Pancreas (tissue), 10 donors: ENCODE data around the gene SEL1L. TPM values are rescaled to one million over a fixed set of nuclear protein-coding genes. Genes with fewer than 3 reads are reported as not detected.
A peak's percentile ranks its signal among the peaks of the same experiment; 100 is the strongest.

Experiments
- ATAC-seq, 4 donors: fragments of 200-7000 bp; cut with Tn5 transposase; one replicate each; pipeline versions ENCODE4 v1.8.0 to v1.9.1; 2020; ENCODE audit warnings: mild to moderate bottlenecking in 4 of 4, moderate library complexity in 4 of 4
- DNase-seq, 6 donors: peaks; one replicate each; pipeline ENCODE4 v3.0.0-alpha.2; 2020
- FAIRE-seq: peaks from 2 replicates; lab custom pipeline; 2012; peaks lifted over from hg19 to GRCh38; lab: Jason Lieb, UNC
- H3K27ac ChIP-seq, 4 donors: fragments of 200-600 bp; sonication (generic); 1 replicate in 3 of 4; 2 replicates in 1 of 4; pipeline versions ENCODE4 v1.5.0 to v1.8.0; 2020
- H3K27me3 ChIP-seq, 4 donors: fragments of 200-600 bp; one replicate each; pipeline ENCODE4 v1.8.0; 2021
- H3K36me3 ChIP-seq, 3 donors: fragments of 200-600 bp; sonication (generic) in 1 of 3; one replicate each; pipeline versions ENCODE4 v1.5.0 to v1.8.0; 2020 to 2021
- H3K4me1 ChIP-seq, 3 donors: fragments of 200-600 bp; one replicate each; pipeline ENCODE4 v1.8.0; 2021
- H3K4me3 ChIP-seq, 4 donors: fragments of 200-600 bp; sonication (generic) in 2 of 4; one replicate each; pipeline versions ENCODE4 v1.5.0 to v1.8.0; 2020 to 2021
- H3K9me3 ChIP-seq, 4 donors: fragments of 200-600 bp; one replicate each; pipeline ENCODE4 v1.8.0; 2021
- WGBS, 2 donors: extraction: QIAGEN DNeasy Blood & Tissue Kit; methylation state at CpG; one replicate each; pipeline ENCODE4 v1.1.7; 2013; 5-methylcytosine and 5-hydroxymethylcytosine counted together
- intact Hi-C, 3 donors: fragments of 100-400 bp; cut with DNase I; formaldehyde crosslinking; loops; one replicate each; pipeline versions ENCODE4 v1.11.1 to v1.14.2; 2022
- polyA plus RNA-seq, 2 donors: library from polyadenylated mRNA; stranded (reverse); fragments of 200-250 nt; gene quantifications; one replicate each; pipeline ENCODE4 v1.2.3, GENCODE V29; 2013
- total RNA-seq, 6 donors: library from RNA; stranded (reverse); fragmentation: NEBNext Ultra II Directional in 4 of 6; extraction: Animal tissue kit (Norgen Biotek cat#: 25700) in 4 of 6; gene quantifications; one replicate each; pipeline versions ENCODE4 v1.2.1 to v1.2.4, GENCODE V29; 2021 to 2023
- TF ChIP-seq, protein P1 (sequence below), 4 donors: fragments of 200-600 bp; sonication (generic) in 3 of 4; IDR thresholded peaks; one replicate each; pipeline versions ENCODE4 v1.5.0 to v1.8.0; 2021; ENCODE audit warnings: antibody characterized with exemption in 4 of 4
- donor health status: healthy with polysubstance abuse.
- donor health status: DM: no; HTN: no; CAD: no; lungs with moderate emphysema.
- donor health status: DM: no; HTN: no; CAD: no.
- donor health status: control.
- donor health status: control.
- donor health status: Bipolar disorder and iron deficiency.
- donor health status: DM: yes; HTN: yes; CAD: no.
- donor health status: DM: no; HTN: no; CAD: no.
- donor health status: DM: no; HTN: no; CAD: no.
- donor health status: DM: yes; HTN: yes; CAD: no.

Gene SEL1L
- total and polyA plus RNA-seq, 8 donors: 54.5 to 763 (median 423) TPM

DNA sequence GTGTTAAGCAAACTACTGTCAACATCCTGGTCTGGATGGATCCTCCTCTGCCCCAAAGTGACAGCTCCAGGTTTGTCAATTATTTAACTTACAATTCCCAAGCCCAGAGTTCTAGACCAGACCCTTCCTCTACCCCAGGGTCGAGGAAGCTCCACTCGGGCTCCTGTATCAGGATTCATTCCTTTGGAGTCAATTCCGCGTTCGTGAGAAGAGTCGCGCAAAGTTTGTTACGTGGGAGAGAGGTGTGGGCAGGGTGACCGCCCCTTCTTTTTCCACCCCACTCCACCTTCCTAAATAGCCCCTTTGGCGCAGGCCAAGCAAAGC is 479 bp downstream of the SEL1L start:
- ATAC-seq (no peak), DNase-seq (no peak), FAIRE-seq (no peak)
- no peaks in the 10 kb centered on the region for H3K9me3 ChIP-seq
- H3K4me1 ChIP-seq: peaks cover 12 to 42% (median 39%) of the 10 kb centered on the region in 3 donors
- 0% methylated on average over 10 of the region's 10 CpGs for WGBS, 2 donors
- H3K4me3 ChIP-seq: peak overlapping the region; percentile 85 to 95 (median 88)
- H3K27ac ChIP-seq: peak overlapping the region; percentile 64 to 79 (median 70)
- H3K27me3 ChIP-seq: no peaks in the 10 kb centered on the region
- intact Hi-C loops: no loop called here
- H3K36me3 ChIP-seq: no peaks in the 10 kb centered on the region
- TF ChIP-seq, protein P1, sequence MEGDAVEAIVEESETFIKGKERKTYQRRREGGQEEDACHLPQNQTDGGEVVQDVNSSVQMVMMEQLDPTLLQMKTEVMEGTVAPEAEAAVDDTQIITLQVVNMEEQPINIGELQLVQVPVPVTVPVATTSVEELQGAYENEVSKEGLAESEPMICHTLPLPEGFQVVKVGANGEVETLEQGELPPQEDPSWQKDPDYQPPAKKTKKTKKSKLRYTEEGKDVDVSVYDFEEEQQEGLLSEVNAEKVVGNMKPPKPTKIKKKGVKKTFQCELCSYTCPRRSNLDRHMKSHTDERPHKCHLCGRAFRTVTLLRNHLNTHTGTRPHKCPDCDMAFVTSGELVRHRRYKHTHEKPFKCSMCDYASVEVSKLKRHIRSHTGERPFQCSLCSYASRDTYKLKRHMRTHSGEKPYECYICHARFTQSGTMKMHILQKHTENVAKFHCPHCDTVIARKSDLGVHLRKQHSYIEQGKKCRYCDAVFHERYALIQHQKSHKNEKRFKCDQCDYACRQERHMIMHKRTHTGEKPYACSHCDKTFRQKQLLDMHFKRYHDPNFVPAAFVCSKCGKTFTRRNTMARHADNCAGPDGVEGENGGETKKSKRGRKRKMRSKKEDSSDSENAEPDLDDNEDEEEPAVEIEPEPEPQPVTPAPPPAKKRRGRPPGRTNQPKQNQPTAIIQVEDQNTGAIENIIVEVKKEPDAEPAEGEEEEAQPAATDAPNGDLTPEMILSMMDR (IDR thresholded peaks at IDR 0.05): no peak

DNA sequence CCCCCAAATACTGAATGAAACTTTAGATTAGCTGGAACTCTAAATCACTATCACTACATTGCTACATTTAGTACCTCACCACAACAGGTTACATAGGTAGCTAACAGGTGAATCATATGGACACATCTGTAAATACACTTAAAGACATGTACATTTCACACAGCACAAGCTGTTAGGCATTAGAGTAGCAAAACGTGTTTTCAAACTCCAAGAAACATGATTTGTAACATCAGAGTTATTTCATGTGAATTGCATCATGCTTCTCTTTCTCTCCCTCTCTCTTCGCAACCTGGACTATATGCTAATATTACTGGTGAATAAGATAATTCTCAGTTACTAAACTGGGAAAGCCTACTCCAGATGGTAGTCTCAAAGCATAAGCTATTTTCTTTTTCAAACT is 4.3 kb downstream of the SEL1L start:
- TF ChIP-seq, protein P1 (IDR thresholded peaks at IDR 0.05): no peak
- 22 to 33% methylated on average over 2 of the region's 2 CpGs for WGBS, 2 donors
- Histone ChIP-seq H3K4me3 (peak overlapping the region; percentile 1 to 95 (median 87)), H3K9me3 (no peaks in the 10 kb centered on the region), H3K36me3 (peaks cover 0 to 25% (median 16%) of the 10 kb centered on the region in 3 donors), H3K4me1 (peaks cover 6 to 16% (median 15%) of the 10 kb centered on the region in 3 donors), H3K27me3 (no peaks in the 10 kb centered on the region), H3K27ac (peak overlapping the region in 2 of 4 donors; percentile 66 to 74)
- FAIRE-seq (no peak), DNase-seq (no peak), ATAC-seq (no peak)
- intact Hi-C loops: loop anchor here in 2 of 3 donors (5.0 kb wide), 2 partner anchors 37 to 42 kb away; no protein-coding TSS in a partner anchor

DNA sequence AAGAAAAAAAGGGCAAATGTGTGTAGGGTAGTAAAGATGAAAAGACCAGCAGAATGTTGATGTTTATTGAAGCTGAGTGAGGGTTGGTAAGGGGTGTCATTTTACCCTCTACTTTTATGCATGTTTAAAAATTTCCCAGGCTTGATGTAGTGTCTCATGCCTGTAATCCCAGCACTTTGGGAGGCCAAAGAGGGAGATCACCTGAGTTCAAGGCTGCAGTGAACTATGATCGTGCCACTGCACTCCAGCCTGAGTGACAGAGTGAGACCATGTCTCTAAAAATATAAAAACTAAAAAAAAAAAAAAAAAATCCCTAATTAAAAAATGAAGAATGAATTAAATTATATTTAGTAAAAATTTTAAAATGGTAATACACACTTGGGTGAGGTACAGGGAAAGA is 8.5 kb downstream of the SEL1L start:
- peaks cover 10 to 46% (median 43%) of the 10 kb centered on the region in 3 donors for H3K4me1 ChIP-seq
- intact Hi-C loops: loop anchor here in 2 of 3 donors (5.0 kb wide), 2 partner anchors 33 to 38 kb away; no protein-coding TSS in a partner anchor
- FAIRE-seq (no peak), ATAC-seq (peak in 2 of 4 donors; percentile 3 to 9), DNase-seq (no peak)
- H3K27ac ChIP-seq: peak overlapping the region in 2 of 4 donors; percentile 28 to 43
- H3K27me3 ChIP-seq: no peaks in the 10 kb centered on the region
- TF ChIP-seq, protein P1 (IDR thresholded peaks at IDR 0.05): no peak
- H3K4me3 ChIP-seq: peak overlapping the region in 1 of 4 donors; percentile 4
- H3K36me3 ChIP-seq: peaks cover 0 to 43% (median 20%) of the 10 kb centered on the region in 3 donors
- WGBS, 2 donors: 24 to 47% methylated on average over 1 of the region's 1 CpG
- no peaks in the 10 kb centered on the region for H3K9me3 ChIP-seq

DNA sequence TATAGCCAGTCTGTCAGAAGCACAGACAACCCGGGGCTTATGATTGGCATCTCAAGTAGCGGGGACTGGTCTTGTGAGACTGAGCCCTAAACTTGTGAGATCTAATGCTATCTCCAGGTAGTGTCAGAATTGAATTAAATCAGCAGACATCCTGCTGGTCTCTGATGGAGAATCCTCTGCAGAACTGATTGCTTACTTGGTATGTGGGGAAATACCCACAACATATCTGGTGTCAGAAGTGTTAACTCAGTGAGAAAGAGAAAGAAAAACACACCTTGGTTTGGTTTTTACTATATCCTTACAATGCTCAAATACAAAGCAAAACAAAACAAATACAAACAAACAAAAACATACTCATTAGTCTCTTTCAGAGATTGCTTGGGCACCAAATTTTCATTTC is 10.0 kb downstream of the SEL1L start:
- Histone ChIP-seq H3K27ac (peak overlapping the region in 2 of 4 donors; percentile 20 to 29), H3K4me1 (peaks cover 24 to 50% (median 49%) of the 10 kb centered on the region in 3 donors), H3K27me3 (no peaks in the 10 kb centered on the region), H3K36me3 (peaks cover 0 to 43% (median 20%) of the 10 kb centered on the region in 3 donors), H3K4me3 (no peak overlapping the region), H3K9me3 (no peaks in the 10 kb centered on the region)
- no peak for DNase-seq
- no peak for ATAC-seq
- intact Hi-C loops: no loop called here
- TF ChIP-seq, protein P1 (IDR thresholded peaks at IDR 0.05): no peak
- WGBS, 2 donors: 29 to 40% methylated on average over 2 of the region's 2 CpGs
- no peak for FAIRE-seq

DNA sequence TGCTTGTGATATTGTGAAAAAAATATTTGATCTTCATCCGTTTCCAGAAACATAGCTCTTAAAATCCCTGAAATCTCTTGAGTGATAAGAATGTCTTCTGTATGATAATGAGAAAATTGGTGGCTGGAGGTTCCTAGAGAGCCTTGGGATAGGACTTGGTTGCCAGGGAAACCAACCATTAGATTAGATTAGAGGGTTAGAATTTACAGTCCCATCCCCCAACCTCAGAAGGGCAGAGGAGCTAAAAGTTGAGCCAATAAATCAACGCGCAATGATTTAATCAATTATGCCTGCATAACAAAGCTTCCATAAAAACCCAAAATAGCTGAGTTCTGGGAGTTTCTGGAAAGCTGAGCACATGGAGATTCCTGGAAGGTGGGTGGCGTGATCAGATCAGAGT is 10.6 kb downstream of the SEL1L start:
- TF ChIP-seq, protein P1 (IDR thresholded peaks at IDR 0.05): no peak
- intact Hi-C loops: no loop called here
- Histone ChIP-seq H3K27ac (peak overlapping the region in 2 of 4 donors; percentile 20 to 29), H3K27me3 (no peaks in the 10 kb centered on the region), H3K4me3 (no peak overlapping the region), H3K36me3 (peaks cover 0 to 43% (median 20%) of the 10 kb centered on the region in 3 donors), H3K4me1 (peaks cover 30 to 55% (median 50%) of the 10 kb centered on the region in 3 donors), H3K9me3 (no peaks in the 10 kb centered on the region)
- ATAC-seq: peak in 3 of 4 donors; percentile 3 to 32 (median 27)
- DNase-seq: no peak
- no peak for FAIRE-seq
- 41 to 48% methylated on average over 4 of the region's 4 CpGs for WGBS, 2 donors
